ENCODE data around the gene EXOSC2. TPM values are rescaled to one million over a fixed set of nuclear protein-coding genes. Genes with fewer than 3 reads are reported as not detected.

The EXOSC2 gene
- total RNA-seq, 2 donors from 2014 or later, result 43.7 to 55.0 TPM

GRCh38 chr9:130692321-130692720 lies 1.3 kb upstream of the EXOSC2 start:
- Mint-ChIP-seq H3K9me3 (no peaks in the 10 kb centered on the region), H3K27me3 (ENCODE audit: low read depth) (peaks cover 7% of the 10 kb centered on the region), H3K27ac (no peak overlapping the region), H3K4me3 (peak overlapping the region; percentile 32 to 94), H3K36me3 (ENCODE audit: insufficient read depth in 2 of 2) (peaks cover 18 to 26% of the 10 kb centered on the region in 2 donors), H3K4me1 (ENCODE audit: low read depth) (peaks cover 49% of the 10 kb centered on the region)
- ATAC-seq (replicated peaks in 1 of 2), result no peak
- peak; percentile 22 to 32 for DNase-seq

GRCh38 chr9:130693101-130693425 lies 517 bp upstream of the EXOSC2 start:
- H3K27ac Mint-ChIP-seq, result peak overlapping the region; percentile 97
- ATAC-seq (replicated peaks in 1 of 2) (peak in 1 of 2 donors; percentile 2), DNase-seq (no peak)
- peaks cover 48% of the 10 kb centered on the region for H3K4me1 Mint-ChIP-seq (ENCODE audit: low read depth)
- peaks cover 19 to 28% of the 10 kb centered on the region in 2 donors for H3K36me3 Mint-ChIP-seq (ENCODE audit: insufficient read depth in 2 of 2)
- H3K4me3 Mint-ChIP-seq, result peak overlapping the region; percentile 94 to 99
- H3K27me3 Mint-ChIP-seq (ENCODE audit: low read depth), result no peaks in the 10 kb centered on the region
- no peaks in the 10 kb centered on the region for H3K9me3 Mint-ChIP-seq

GRCh38 chr9:130694205-130694604 lies 625 bp downstream of the EXOSC2 start:
- Mint-ChIP-seq H3K4me3 (peak overlapping the region; percentile 94 to 99), H3K36me3 (ENCODE audit: insufficient read depth in 2 of 2) (peaks cover 19 to 28% of the 10 kb centered on the region in 2 donors), H3K4me1 (ENCODE audit: low read depth) (peaks cover 53% of the 10 kb centered on the region), H3K9me3 (no peaks in the 10 kb centered on the region), H3K27me3 (ENCODE audit: low read depth) (no peaks in the 10 kb centered on the region), H3K27ac (peak overlapping the region; percentile 94)
- DNase-seq (no peak), ATAC-seq (replicated peaks in 1 of 2) (no peak)

GRCh38 chr9:130696139-130696650 lies 2.6 kb downstream of the EXOSC2 start:
- ATAC-seq (replicated peaks in 1 of 2) (no peak), DNase-seq (no peak)
- peak overlapping the region in 1 of 2 donors; percentile 22 for H3K4me3 Mint-ChIP-seq
- peaks cover 19 to 28% of the 10 kb centered on the region in 2 donors for H3K36me3 Mint-ChIP-seq (ENCODE audit: insufficient read depth in 2 of 2)
- H3K27ac Mint-ChIP-seq, result no peak overlapping the region
- H3K4me1 Mint-ChIP-seq (ENCODE audit: low read depth), result peaks cover 47% of the 10 kb centered on the region
- H3K27me3 Mint-ChIP-seq (ENCODE audit: low read depth), result no peaks in the 10 kb centered on the region
- no peaks in the 10 kb centered on the region for H3K9me3 Mint-ChIP-seq

GRCh38 chr9:130696996-130697395 lies 3.4 kb downstream of the EXOSC2 start:
- Mint-ChIP-seq H3K36me3 (ENCODE audit: insufficient read depth in 2 of 2) (peaks cover 19 to 28% of the 10 kb centered on the region in 2 donors), H3K27ac (peak overlapping the region; percentile 1), H3K4me1 (ENCODE audit: low read depth) (peaks cover 47% of the 10 kb centered on the region), H3K27me3 (ENCODE audit: low read depth) (no peaks in the 10 kb centered on the region), H3K4me3 (no peak overlapping the region), H3K9me3 (no peaks in the 10 kb centered on the region)
- ATAC-seq (replicated peaks in 1 of 2) (no peak), DNase-seq (no peak)

- no peak overlapping the region for H3K4me3 Mint-ChIP-seq
- H3K27ac Mint-ChIP-seq, result no peak overlapping the region
- peaks cover 40% of the 10 kb centered on the region for H3K4me1 Mint-ChIP-seq (ENCODE audit: low read depth)
- DNase-seq, result no peak
- ATAC-seq (replicated peaks in 1 of 2), result no peak
- no peaks in the 10 kb centered on the region for H3K27me3 Mint-ChIP-seq (ENCODE audit: low read depth)
- H3K9me3 Mint-ChIP-seq, result no peaks in the 10 kb centered on the region
- H3K36me3 Mint-ChIP-seq (ENCODE audit: insufficient read depth in 2 of 2), result peaks cover 23 to 35% of the 10 kb centered on the region in 2 donors
Observed at GRCh38 chr9:130698514-130698913, 4.9 kb downstream of the EXOSC2 start.

GRCh38 chr9:130699047-130699446 lies 5.5 kb downstream of the EXOSC2 start:
- no peak overlapping the region for H3K4me3 Mint-ChIP-seq

GRCh38 chr9:130701059-130702022 lies 7.8 kb downstream of the EXOSC2 start:
- Mint-ChIP-seq H3K27me3 (ENCODE audit: low read depth) (no peaks in the 10 kb centered on the region), H3K4me1 (ENCODE audit: low read depth) (peaks cover 23% of the 10 kb centered on the region), H3K9me3 (no peaks in the 10 kb centered on the region), H3K27ac (no peak overlapping the region), H3K36me3 (ENCODE audit: insufficient read depth in 2 of 2) (peaks cover 19 to 31% of the 10 kb centered on the region in 2 donors), H3K4me3 (no peak overlapping the region)
- ATAC-seq (replicated peaks in 1 of 2) (peak; percentile 78 to 88), DNase-seq (peak; percentile 75 to 82)

More at GRCh38 chr9:130699047-130699446, 5.5 kb downstream of the EXOSC2 start:
- H3K4me1 Mint-ChIP-seq (ENCODE audit: low read depth), result peaks cover 40% of the 10 kb centered on the region
- H3K36me3 Mint-ChIP-seq (ENCODE audit: insufficient read depth in 2 of 2), result peaks cover 24 to 39% of the 10 kb centered on the region in 2 donors
- DNase-seq (no peak), ATAC-seq (replicated peaks in 1 of 2) (no peak)
- H3K9me3 Mint-ChIP-seq, result no peaks in the 10 kb centered on the region
- H3K27ac Mint-ChIP-seq, result no peak overlapping the region
- H3K27me3 Mint-ChIP-seq (ENCODE audit: low read depth), result no peaks in the 10 kb centered on the region

- Mint-ChIP-seq H3K4me1 (ENCODE audit: low read depth) (peaks cover 10% of the 10 kb centered on the region), H3K4me3 (no peak overlapping the region), H3K36me3 (ENCODE audit: insufficient read depth in 2 of 2) (peaks cover 9 to 21% of the 10 kb centered on the region in 2 donors), H3K27me3 (ENCODE audit: low read depth) (no peaks in the 10 kb centered on the region), H3K27ac (peak overlapping the region; percentile 7), H3K9me3 (no peaks in the 10 kb centered on the region)
- DNase-seq, result no peak
- no peak for ATAC-seq (replicated peaks in 1 of 2)
Observed at GRCh38 chr9:130703501-130703900, 9.9 kb downstream of the EXOSC2 start.

- ATAC-seq (replicated peaks in 1 of 2) (peak; percentile 47 to 63), DNase-seq (peak; percentile 64 to 73)
- H3K36me3 Mint-ChIP-seq (ENCODE audit: insufficient read depth in 2 of 2), result peaks cover 8 to 14% of the 10 kb centered on the region in 2 donors
- no peaks in the 10 kb centered on the region for H3K27me3 Mint-ChIP-seq (ENCODE audit: low read depth)
- no peak overlapping the region for H3K4me3 Mint-ChIP-seq
- no peak overlapping the region for H3K27ac Mint-ChIP-seq
- no peaks in the 10 kb centered on the region for H3K9me3 Mint-ChIP-seq
- H3K4me1 Mint-ChIP-seq (ENCODE audit: low read depth), result peaks cover 18% of the 10 kb centered on the region
Observed at GRCh38 chr9:130707225-130707976, 13.8 kb downstream of the EXOSC2 start.

GRCh38 chr9:130710822-130711352 lies 17.3 kb downstream of the EXOSC2 start:
- peaks cover 0 to 2% of the 10 kb centered on the region in 2 donors for H3K36me3 Mint-ChIP-seq (ENCODE audit: insufficient read depth in 2 of 2)
- peaks cover 40% of the 10 kb centered on the region for H3K4me1 Mint-ChIP-seq (ENCODE audit: low read depth)
- H3K9me3 Mint-ChIP-seq, result no peaks in the 10 kb centered on the region
- H3K4me3 Mint-ChIP-seq, result no peak overlapping the region
- DNase-seq, result no peak
- no peak overlapping the region for H3K27ac Mint-ChIP-seq
- H3K27me3 Mint-ChIP-seq (ENCODE audit: low read depth), result no peaks in the 10 kb centered on the region
- no peak for ATAC-seq (replicated peaks in 1 of 2)

GRCh38 chr9:130711469-130711868 lies 17.9 kb downstream of the EXOSC2 start:
- DNase-seq (no peak), ATAC-seq (replicated peaks in 1 of 2) (no peak)
- Mint-ChIP-seq H3K27ac (peak overlapping the region; percentile 32), H3K36me3 (ENCODE audit: insufficient read depth in 2 of 2) (peaks cover 0 to 2% of the 10 kb centered on the region in 2 donors), H3K4me3 (peak overlapping the region; percentile 47 to 59), H3K27me3 (ENCODE audit: low read depth) (no peaks in the 10 kb centered on the region), H3K4me1 (ENCODE audit: low read depth) (peaks cover 46% of the 10 kb centered on the region), H3K9me3 (no peaks in the 10 kb centered on the region)

Data from activated T-cell treated with anti-CD3 and anti-CD28 coated beads, Interleukin-2, amount 50 U/mL, for 72 hours (primary cell).